SKM-1 treated with dmso at 0.1 percent for 144 hours (cell line): Measurements from ENCODE around the gene OR4K15.
"Not testable (repeated sequence)": the region's sequence is repeated elsewhere in the genome, so short reads cannot be mapped to it uniquely, and the experiment has no call there.

Source experiments
- DNase-seq: peaks from one replicate; lab custom pipeline; 2025; ENCODE audit not compliant: unreplicated experiment; lab: John Stamatoyannopoulos, UW

Gene OR4K15, protein sequence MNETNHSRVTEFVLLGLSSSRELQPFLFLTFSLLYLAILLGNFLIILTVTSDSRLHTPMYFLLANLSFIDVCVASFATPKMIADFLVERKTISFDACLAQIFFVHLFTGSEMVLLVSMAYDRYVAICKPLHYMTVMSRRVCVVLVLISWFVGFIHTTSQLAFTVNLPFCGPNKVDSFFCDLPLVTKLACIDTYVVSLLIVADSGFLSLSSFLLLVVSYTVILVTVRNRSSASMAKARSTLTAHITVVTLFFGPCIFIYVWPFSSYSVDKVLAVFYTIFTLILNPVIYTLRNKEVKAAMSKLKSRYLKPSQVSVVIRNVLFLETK

DNA sequence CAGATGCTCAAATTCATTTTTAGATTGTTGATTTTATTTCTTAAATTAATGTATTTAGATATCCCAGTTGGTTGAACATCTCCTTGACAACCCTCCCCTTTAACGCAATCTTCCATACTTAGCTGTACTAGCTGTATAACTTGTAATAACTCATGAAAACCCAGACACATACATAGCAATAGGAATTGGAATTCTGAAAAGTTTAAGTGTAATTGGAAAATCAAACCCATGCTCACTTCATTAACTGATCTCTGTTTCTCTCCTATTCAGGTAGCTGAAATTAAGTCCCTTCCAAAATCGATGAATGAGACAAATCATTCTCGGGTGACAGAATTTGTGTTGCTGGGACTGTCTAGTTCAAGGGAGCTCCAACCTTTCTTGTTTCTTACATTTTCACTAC, at the start of gene OR4K15:
Gene OR4K15, plus strand, starts transcription at position 301 of the 400 bp plus-strand sequence. Its CDS starts 0 bp downstream, at position 301.
- no peak for DNase-seq

DNA sequence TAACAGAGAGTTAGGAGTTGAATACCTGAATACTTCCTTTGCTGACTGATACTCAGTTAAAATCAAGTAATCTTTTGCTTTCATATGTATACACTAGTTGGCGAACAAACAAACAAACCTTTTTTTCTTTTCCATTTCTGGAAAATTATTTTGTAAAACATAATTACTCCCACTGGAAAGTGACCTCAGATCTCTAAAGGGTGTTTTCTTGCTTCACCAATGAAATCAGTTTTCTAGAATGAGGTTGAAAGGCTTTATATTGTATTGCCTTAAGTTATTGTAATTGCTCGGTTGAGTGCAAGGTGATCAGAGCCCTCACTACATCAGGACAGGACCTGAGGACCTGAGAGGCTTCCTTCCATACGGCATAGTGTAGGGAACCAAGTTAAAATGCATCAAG, 44.8 kb upstream of the OR4K15 start, which contains the start of gene OR4K1:
Gene OR4K1, plus strand, starts transcription at position 301 of the 400 bp plus-strand sequence. CDS start 4,750 bp downstream, outside the sequence.
- no peak for DNase-seq

DNA sequence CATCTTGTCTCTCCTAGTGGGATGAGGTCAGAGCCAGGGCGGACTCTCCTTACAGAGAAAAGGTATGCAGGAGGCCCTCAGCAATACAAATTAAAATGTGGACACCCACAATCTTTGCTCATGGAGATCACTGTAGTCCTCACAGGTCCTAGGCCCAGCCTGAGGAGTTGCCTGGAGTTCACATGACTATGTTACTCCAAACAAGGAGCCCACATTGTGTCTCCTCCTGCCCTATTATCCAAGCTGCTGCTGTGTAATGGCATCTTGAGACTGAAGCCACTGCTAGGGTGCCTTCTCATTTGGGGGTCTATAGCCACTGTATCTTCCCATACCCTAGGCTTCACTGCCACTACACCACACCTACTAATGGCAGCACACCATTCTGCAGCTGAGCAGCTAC, 33.7 kb upstream of the OR4K15 start:
- DNase-seq = no peak

DNA sequence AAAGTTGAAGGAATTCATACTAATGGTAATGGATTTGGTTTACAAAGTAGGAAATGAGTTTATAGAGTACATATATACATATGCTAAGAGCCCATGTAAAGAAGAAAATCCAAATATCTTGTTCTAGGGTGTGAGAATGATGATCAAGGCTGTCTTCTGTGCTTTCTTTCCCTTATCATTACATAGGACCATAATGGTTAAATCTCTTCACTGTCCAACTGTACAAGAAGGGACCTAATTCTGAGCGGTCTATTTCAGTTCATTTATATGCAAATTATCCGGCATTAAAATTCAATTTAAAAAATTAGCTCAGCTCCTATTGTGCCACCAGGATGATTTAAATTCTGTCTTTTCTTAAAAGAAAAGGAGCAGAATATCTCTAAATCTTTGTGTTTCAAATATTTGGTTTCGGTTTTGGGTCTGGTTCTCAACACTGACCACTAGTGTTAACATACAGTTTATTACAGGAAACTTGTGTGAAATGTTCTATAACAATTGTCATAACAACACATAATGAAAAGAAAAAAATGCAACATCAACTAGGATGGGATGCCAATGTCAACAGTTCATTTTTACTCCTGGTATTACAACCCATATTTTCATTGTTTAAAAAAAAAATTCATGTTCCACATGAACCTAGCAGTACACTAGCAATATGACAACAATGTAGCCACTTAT, 27.8 kb upstream of the OR4K15 start:
- no peak for DNase-seq

DNA sequence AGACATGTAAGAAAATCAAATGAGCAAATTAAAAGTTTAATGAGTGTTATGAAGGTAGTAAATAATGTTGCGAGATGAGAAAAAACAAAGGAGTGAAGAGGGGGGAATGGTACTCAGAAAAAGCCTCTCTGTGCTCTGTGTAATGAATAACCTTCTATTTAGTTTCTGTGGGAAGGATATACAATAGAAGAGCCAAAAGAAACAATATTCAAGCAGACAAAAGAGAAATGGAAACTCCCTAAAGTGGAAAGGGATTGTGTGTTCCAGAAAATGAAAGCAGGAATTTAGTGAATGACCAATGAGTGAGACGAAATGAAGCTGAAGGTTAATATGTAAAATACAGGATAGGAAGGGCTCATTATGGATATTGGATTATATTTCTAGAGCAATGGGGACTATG, 26.2 kb upstream of the OR4K15 start:
- DNase-seq = no peak

DNA sequence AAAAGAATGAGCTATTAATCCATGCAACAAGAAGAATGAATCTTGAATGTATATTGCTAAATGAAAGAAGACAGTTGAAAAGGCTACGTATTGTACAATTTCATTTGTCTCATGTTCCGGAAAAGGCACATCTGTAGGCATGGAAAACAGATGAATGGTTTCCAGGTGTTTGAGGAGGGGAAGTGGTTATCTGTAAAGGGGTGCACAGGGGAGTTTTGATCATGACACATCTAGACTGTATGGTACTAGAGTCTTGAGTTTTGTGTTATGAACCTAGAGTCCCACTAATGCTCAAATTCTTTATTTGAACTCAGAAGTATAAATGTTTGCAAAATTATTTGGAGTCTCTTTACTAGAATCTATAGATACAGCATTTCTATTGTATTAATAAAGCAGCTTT, 5.7 kb upstream of the OR4K15 start:
- DNase-seq = not testable (repeated sequence)

DNA sequence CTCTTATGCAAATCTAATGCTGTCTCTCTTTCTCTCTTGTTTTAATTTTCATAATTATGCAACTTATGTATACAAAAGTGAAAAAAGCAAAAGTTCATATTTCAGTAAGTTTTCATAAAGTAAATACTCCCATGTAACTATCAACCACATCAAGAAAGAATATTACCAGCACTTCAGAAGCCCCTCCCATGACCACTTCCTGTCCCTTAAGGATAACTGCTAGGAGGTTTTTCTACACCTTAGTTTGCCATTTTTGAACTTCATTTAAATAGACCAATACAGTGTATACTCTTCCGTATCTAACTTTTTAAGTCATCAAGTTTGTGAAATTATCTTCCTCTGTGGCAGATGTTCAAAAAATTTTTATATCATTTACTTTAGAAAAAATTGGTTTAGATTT, 547 bp upstream of the OR4K15 start:
- DNase-seq = no peak

DNA sequence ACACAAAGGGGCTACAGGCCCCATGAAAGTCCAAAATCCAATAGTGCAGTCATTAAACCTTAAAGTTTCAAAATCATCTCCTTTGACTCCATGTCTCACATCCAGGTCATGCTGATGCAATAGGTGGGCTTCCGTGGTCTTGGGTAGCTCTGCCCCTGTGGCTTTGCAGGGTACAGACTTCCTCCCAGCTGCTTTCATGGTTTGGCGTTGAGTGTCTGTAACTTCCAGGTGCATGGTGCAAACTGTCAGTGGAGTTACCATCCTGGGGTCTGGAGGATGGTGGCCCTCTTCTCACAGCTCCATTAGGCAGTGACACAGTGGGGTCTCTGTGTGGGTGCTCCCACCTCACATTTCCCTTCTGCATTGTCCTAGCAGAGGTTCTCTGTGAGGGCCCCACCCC, 18.0 kb downstream of the OR4K15 start:
- DNase-seq = no peak

DNA sequence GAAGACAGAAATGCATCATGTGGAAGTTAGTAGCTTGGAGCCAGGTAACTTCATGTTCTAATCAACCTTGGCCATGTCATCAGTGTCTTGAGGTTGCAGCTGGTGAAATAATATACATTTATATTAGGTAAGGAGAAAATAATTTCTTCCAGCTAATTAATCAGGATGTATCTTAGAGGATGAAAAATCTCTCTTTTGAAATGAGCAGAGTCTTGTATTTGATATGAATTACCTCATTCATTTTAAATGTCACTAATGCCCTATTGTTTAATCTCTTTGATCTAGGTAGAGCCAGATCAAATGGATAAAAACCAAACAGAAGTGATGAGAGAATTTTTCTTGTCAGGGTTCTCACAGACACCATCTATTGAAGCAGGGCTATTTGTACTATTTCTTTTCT, 26.5 kb downstream of the OR4K15 start, which contains the start of gene OR4Q2:
Gene OR4Q2, plus strand, starts transcription at position 301 of the 400 bp plus-strand sequence.
- DNase-seq = no peak

DNA sequence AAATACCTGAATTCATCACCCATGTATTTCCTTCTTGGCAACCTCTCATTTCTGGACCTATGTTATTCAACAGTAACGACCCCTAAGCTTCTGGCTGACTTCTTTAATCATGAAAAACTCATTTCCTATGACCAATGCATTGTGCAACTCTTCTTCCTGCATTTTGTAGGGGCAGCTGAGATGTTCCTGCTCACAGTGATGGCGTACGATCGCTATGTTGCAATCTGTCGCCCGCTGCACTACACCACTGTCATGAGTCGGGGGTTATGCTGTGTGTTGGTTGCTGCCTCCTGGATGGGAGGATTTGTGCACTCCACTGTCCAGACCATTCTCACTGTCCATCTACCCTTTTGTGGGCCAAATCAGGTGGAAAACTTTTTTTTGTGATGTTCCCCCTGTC, 26.9 kb downstream of the OR4K15 start:
- no peak for DNase-seq

DNA sequence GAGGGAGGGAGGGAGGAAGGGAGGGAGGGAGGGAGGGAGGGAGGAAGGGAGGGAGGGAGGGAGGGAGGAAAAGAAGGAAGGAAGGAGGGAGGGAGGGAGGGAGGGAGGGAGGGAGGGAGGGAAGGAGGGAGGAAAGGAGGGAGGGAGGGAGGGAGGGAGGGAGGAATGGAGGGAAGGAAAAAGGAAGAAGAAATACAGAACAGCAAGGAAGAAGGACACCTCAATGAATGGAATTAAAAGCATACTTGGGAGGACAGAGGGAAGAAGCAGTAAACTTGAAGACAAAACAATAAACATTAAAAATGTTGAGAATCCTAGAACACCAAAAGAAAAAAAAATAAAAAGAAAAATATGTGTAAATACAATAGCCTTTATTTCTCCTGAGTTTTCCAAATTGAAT, 32.8 kb downstream of the OR4K15 start:
- DNase-seq = no peak

DNA sequence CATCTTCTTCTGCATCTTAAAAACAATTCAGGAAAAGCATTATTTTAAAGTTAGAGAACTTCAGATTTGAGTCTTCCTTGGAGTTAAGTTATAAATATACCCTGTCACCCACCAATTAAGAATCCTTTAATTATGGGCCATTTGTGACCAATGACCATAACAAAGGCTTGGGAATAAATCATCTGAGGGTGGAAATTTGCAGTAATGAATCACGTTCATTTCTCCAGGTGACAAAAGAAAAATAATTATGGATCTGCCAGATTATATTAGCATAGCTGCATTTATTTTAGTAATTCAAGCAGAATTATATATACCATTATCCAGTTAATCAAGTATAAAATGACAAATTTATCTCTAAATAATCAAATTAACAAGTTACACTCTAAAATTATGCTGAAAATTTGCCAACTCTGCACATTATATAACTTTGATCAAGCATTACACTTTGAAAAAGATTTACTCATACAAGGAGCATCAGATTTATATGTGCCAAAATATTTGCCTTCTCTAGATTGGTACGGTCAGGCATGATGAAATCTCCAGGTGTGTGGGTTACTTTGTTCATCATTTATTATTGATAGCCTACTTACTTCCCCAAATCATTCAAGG, 44.0 kb downstream of the OR4K15 start, which contains the start of gene OR4K14:
Gene OR4K14, minus strand, starts transcription at position 51 of the 609 bp plus-strand sequence. CDS start 4,114 bp downstream, outside the sequence.
- no peak for DNase-seq
